HEK293 (cell line): ENCODE data around the gene RPUSD4.

Experiments used
- CTCF ChIA-PET: fragments of 350-600 bp; formaldehyde crosslinking; extraction: SDS; loops from one replicate; lab custom pipeline; 2021; ENCODE audit warnings: antibody characterized with exemption; lab: Yijun Ruan, JAX
- POLR2A ChIA-PET: fragments of 300-600 bp; formaldehyde crosslinking; extraction: SDS; loops from one replicate; lab custom pipeline; 2020; ENCODE audit warnings: antibody characterized with exemption, inconsistent platforms; lab: Yijun Ruan, JAX
- H3K27ac ChIP-seq: fragments of 200-500 bp; sonication (Bioruptor generic); 2 replicates; pipeline ENCODE4 v1.5.1; 2014; ENCODE audit warnings: low read depth, low read length, control low read depth, inconsistent platforms; ENCODE audit errors: extremely low read depth
- H3K36me3 ChIP-seq, 2 experiments: fragments of 200-500 bp in 1 of 2; sonication (Bioruptor generic) in 1 of 2; 1 replicate in 1 of 2; 2 replicates in 1 of 2; pipeline ENCODE4 v1.5.1; 2014 to 2017; ENCODE audit warnings: inconsistent platforms in 2 of 2, low read length in 2 of 2; ENCODE audit not compliant: control insufficient read depth in 2 of 2, insufficient read depth in 1 of 2
- H3K4me1 ChIP-seq: fragments of 200-500 bp; sonication (Bioruptor generic); 2 replicates; pipeline ENCODE4 v1.5.1; 2014; ENCODE audit warnings: mild to moderate bottlenecking, low read length, inconsistent platforms; ENCODE audit not compliant: control insufficient read depth, insufficient read depth
- H3K4me3 ChIP-seq: 2 replicates; pipeline ENCODE4 v1.5.1; 2011; ENCODE audit warnings: low read depth, mild to moderate bottlenecking, control low read depth, low read length, moderate library complexity
- H3K9me3 ChIP-seq: fragments of 200-500 bp; sonication (Bioruptor generic); 2 replicates; pipeline ENCODE4 v1.5.1; 2014; ENCODE audit warnings: low read depth, low read length, inconsistent platforms; ENCODE audit not compliant: control insufficient read depth, insufficient read depth
- HOXC10 ChIP-seq: sonication (generic); formaldehyde crosslinking; IDR thresholded peaks from 2 replicates; pipeline ENCODE4 v1.8.1; 2023; ENCODE audit warnings: mild to moderate bottlenecking, missing genetic modification reagents
- ZBTB10 ChIP-seq: fragments of 450-650 bp; formaldehyde crosslinking; IDR thresholded peaks from 2 replicates; pipeline ENCODE4 v1.5.1; 2016; ENCODE audit warnings: missing biosample characterization, missing genetic modification characterization
- ZBTB17 ChIP-seq: fragments of 450-650 bp; formaldehyde crosslinking; IDR thresholded peaks from 2 replicates; pipeline ENCODE4 v1.5.1; 2016; ENCODE audit warnings: missing biosample characterization, missing genetic modification characterization
- ZBTB20 ChIP-seq: fragments of 450-650 bp; formaldehyde crosslinking; IDR thresholded peaks from 2 replicates; pipeline ENCODE4 v1.5.1; 2016; ENCODE audit warnings: missing biosample characterization, missing genetic modification characterization
- ZBTB44 ChIP-seq: fragments of 450-650 bp; IDR thresholded peaks from 2 replicates; pipeline ENCODE4 v1.5.1; 2018; ENCODE audit warnings: missing biosample characterization, mild to moderate bottlenecking, missing genetic modification characterization
- ZNF148 ChIP-seq: fragments of 450-650 bp; formaldehyde crosslinking; IDR thresholded peaks from 2 replicates; pipeline ENCODE4 v1.5.0; 2017; ENCODE audit warnings: missing biosample characterization, missing genetic modification characterization, borderline replicate concordance
- ZNF302 ChIP-seq: fragments of 450-650 bp; formaldehyde crosslinking; IDR thresholded peaks from 2 replicates; pipeline ENCODE4 v1.5.1; 2016; ENCODE audit warnings: missing biosample characterization, missing genetic modification characterization, low read depth
- ZNF311 ChIP-seq: fragments of 450-650 bp; formaldehyde crosslinking; IDR thresholded peaks from 2 replicates; pipeline ENCODE4 v1.5.1; 2017; ENCODE audit warnings: missing biosample characterization, missing genetic modification characterization, borderline replicate concordance
- ZNF350 ChIP-seq: fragments of 450-650 bp; formaldehyde crosslinking; IDR thresholded peaks from 2 replicates; pipeline ENCODE4 v1.5.0; 2017; ENCODE audit warnings: missing biosample characterization, mild to moderate bottlenecking, missing genetic modification characterization
- ZNF366 ChIP-seq: fragments of 450-650 bp; formaldehyde crosslinking; conservative IDR thresholded peaks from 2 replicates; pipeline ENCODE4 v1.5.1; 2016; ENCODE audit warnings: missing biosample characterization, missing genetic modification characterization
- ZNF426 ChIP-seq: fragments of 450-650 bp; formaldehyde crosslinking; IDR thresholded peaks from 2 replicates; pipeline ENCODE4 v1.5.1; 2017; ENCODE audit warnings: missing biosample characterization, missing genetic modification characterization, mild to moderate bottlenecking, inconsistent platforms, moderate library complexity
- ZNF544 ChIP-seq: fragments of 450-650 bp; formaldehyde crosslinking; IDR thresholded peaks from 2 replicates; pipeline ENCODE4 v1.5.0; 2017; ENCODE audit warnings: missing biosample characterization, missing genetic modification characterization
- ZNF791 ChIP-seq: fragments of 450-650 bp; formaldehyde crosslinking; IDR thresholded peaks from 2 replicates; pipeline ENCODE4 v1.5.1; 2016; ENCODE audit warnings: missing biosample characterization, missing genetic modification characterization
- ZXDB ChIP-seq: fragments of 450-650 bp; formaldehyde crosslinking; IDR thresholded peaks from 2 replicates; pipeline ENCODE4 v1.5.1; 2016; ENCODE audit warnings: missing biosample characterization, missing genetic modification characterization

RPUSD4 gene

GRCh38 chr11:126181939-126182730 is 29.3 kb downstream of the RPUSD4 start (continued):
- no peak for TF ChIP-seq ZBTB10 (tag by site-specific recombination)
- TF ChIP-seq HOXC10 (CRISPR knock-in tag): no peak
- TF ChIP-seq ZNF426: no peak
- TF ChIP-seq ZBTB44 (tag by site-specific recombination): no peak
- no peak for TF ChIP-seq ZNF148
- no peak for TF ChIP-seq ZBTB20 (tag by site-specific recombination)
- no peak for TF ChIP-seq ZBTB17 (tag by site-specific recombination)
- no peak for TF ChIP-seq ZNF366 (tag by site-specific recombination)
- no peak for TF ChIP-seq ZXDB (tag by site-specific recombination)

GRCh38 chr11:126176853-126177470 is 34.5 kb downstream of the RPUSD4 start:
- H3K27ac ChIP-seq: no peak overlapping the region
- no peak overlapping the region for H3K4me3 ChIP-seq
- H3K36me3 ChIP-seq: no peaks in the 10 kb centered on the region
- TF ChIP-seq ZNF302 (tag by site-specific recombination): no peak
- no peak for TF ChIP-seq ZNF350 (tag by site-specific recombination)
- ChIA-PET CTCF (no interaction called here), POLR2A (no interaction called here)
- H3K4me1 ChIP-seq: no peaks in the 10 kb centered on the region
- H3K9me3 ChIP-seq: no peaks in the 10 kb centered on the region

GRCh38 chr11:126175393-126175792 is 36.1 kb downstream of the RPUSD4 start:
- H3K27ac ChIP-seq: no peak overlapping the region
- CTCF ChIA-PET: no interaction called here
- POLR2A ChIA-PET: no interaction called here

More at GRCh38 chr11:126175393-126175792, 36.1 kb downstream of the RPUSD4 start:
- no peak overlapping the region for H3K4me3 ChIP-seq
- no peak for TF ChIP-seq ZNF544
- TF ChIP-seq HOXC10 (CRISPR knock-in tag): no peak
- no peak for TF ChIP-seq ZNF791
- no peak for TF ChIP-seq ZBTB20 (tag by site-specific recombination)
- no peak for TF ChIP-seq ZNF311 (tag by site-specific recombination)
- no peaks in the 10 kb centered on the region for H3K9me3 ChIP-seq
- H3K36me3 ChIP-seq: no peaks in the 10 kb centered on the region
- H3K4me1 ChIP-seq: no peaks in the 10 kb centered on the region
